Gastroesophageal sphincter (tissue), 4 donors: ENCODE data around the gene MTTP. TPM values are rescaled to one million over a fixed set of nuclear protein-coding genes. Genes with fewer than 3 reads are reported as not detected.

Experiments
- ATAC-seq: fragments of 150-250 bp; one replicate; pipeline ENCODE4 v1.9.1; 2016; ENCODE audit warnings: mild to moderate bottlenecking, moderate library complexity
- H3K27ac ChIP-seq, 4 donors: fragments of 200-600 bp; sonication (generic) in 3 of 4; 1 replicate in 3 of 4; 2 replicates in 1 of 4; pipeline ENCODE4 v1.5.1; 2016 to 2019
- H3K27me3 ChIP-seq: fragments of 200-600 bp; sonication (generic); one replicate; pipeline ENCODE4 v1.5.1; 2019
- H3K36me3 ChIP-seq, 2 donors: fragments of 200-600 bp; sonication (generic); one replicate each; pipeline ENCODE4 v1.5.1; 2019; ENCODE audit warnings: control low read depth in 1 of 2
- H3K4me1 ChIP-seq, 3 donors: fragments of 200-600 bp; sonication (generic); 1 replicate in 2 of 3; 2 replicates in 1 of 3; pipeline ENCODE4 v1.5.1; 2016 to 2019; ENCODE audit warnings: control low read depth in 2 of 3
- H3K4me3 ChIP-seq, 2 donors: fragments of 200-600 bp; sonication (generic); one replicate each; pipeline ENCODE4 v1.5.1; 2019; ENCODE audit warnings: mild to moderate bottlenecking in 1 of 2, moderate library complexity in 1 of 2
- H3K9me3 ChIP-seq, 3 donors: fragments of 200-600 bp; sonication (generic); one replicate each; pipeline ENCODE4 v1.5.1; 2017 to 2019; ENCODE audit warnings: control low read depth in 2 of 3
- CTCF ChIP-seq, 4 experiments: fragments of 200-600 bp in 2 of 4; fragments of 450-650 bp in 2 of 4; sonication (generic) in 1 of 4; IDR thresholded peaks; one replicate each; pipeline ENCODE4 v1.5.1; 2017 to 2019; ENCODE audit warnings: antibody characterized with exemption in 4 of 4, mild to moderate bottlenecking in 2 of 4, moderate library complexity in 2 of 4
- EP300 ChIP-seq: sonication (generic); formaldehyde crosslinking; IDR thresholded peaks from one replicate; pipeline ENCODE4 v1.6.1; 2017; ENCODE audit warnings: antibody characterized with exemption, mild to moderate bottlenecking
- POLR2A ChIP-seq, 2 donors: fragments of 450-650 bp; IDR thresholded peaks; one replicate each; pipeline ENCODE4 v1.6.1; 2017; ENCODE audit warnings: antibody characterized with exemption in 2 of 2, mild to moderate bottlenecking in 2 of 2, moderate library complexity in 1 of 2
- POLR2AphosphoS5 ChIP-seq: sonication (generic); formaldehyde crosslinking; IDR thresholded peaks from one replicate; pipeline ENCODE4 v1.6.1; 2017; ENCODE audit warnings: antibody characterized with exemption
- WGBS, 2 donors: methylation state at CpG; one replicate each; pipeline ENCODE4 v1.1.5; 2018; ENCODE audit warnings: low coverage in 1 of 2; 5-methylcytosine and 5-hydroxymethylcytosine counted together
- total RNA-seq, 4 donors: library from RNA; depleted of rRNA; stranded (reverse); fragments of >200 nt; gene quantifications; one replicate each; pipeline ENCODE4 v1.1.0, GENCODE V29; 2016

MTTP gene
- total RNA-seq, 4 donors from 2014 or later, result 0.16 to 3.5 (median 1.2) TPM

- WGBS, 2 donors, result 20 to 67% methylated on average over 2 to 6 of the region's 7 CpGs
- H3K27me3 ChIP-seq, result no peaks in the 10 kb centered on the region
- no peaks in the 10 kb centered on the region for H3K9me3 ChIP-seq
- TF ChIP-seq POLR2A (IDR thresholded peaks at IDR 0.05) (no peak), CTCF (IDR thresholded peaks at IDR 0.05) (no peak), EP300 (no peak), POLR2AphosphoS5 (no peak)
- ATAC-seq, result peak; percentile 55
- H3K36me3 ChIP-seq, result no peaks in the 10 kb centered on the region
- no peak overlapping the region for H3K4me3 ChIP-seq
- peaks cover 0 to 41% (median 5%) of the 10 kb centered on the region in 3 donors for H3K4me1 ChIP-seq
- peak overlapping the region; percentile 55 to 67 (median 63) for H3K27ac ChIP-seq
Observed at GRCh38 chr4:99642725-99643489, 68.3 kb downstream of the MTTP start.

GRCh38 chr4:99644453-99644852, 69.8 kb downstream of the MTTP start:
- ATAC-seq, result no peak
- TF ChIP-seq POLR2AphosphoS5 (no peak), EP300 (no peak), CTCF (IDR thresholded peaks at IDR 0.05) (no peak), POLR2A (IDR thresholded peaks at IDR 0.05) (no peak)
- H3K27ac ChIP-seq, result no peak overlapping the region

GRCh38 chr4:99645036-99645435, 70.4 kb downstream of the MTTP start:
- WGBS, 2 donors, result 79% methylated on average over 1 of the region's 1 CpG; no CpG with 5 or more reads in 1 of the 2 donors
- H3K36me3 ChIP-seq, result no peaks in the 10 kb centered on the region
- ATAC-seq, result no peak
- H3K9me3 ChIP-seq, result no peaks in the 10 kb centered on the region
- H3K27ac ChIP-seq, result no peak overlapping the region
- peaks cover 0 to 41% (median 5%) of the 10 kb centered on the region in 3 donors for H3K4me1 ChIP-seq
- H3K4me3 ChIP-seq, result no peak overlapping the region
- TF ChIP-seq EP300 (no peak), POLR2AphosphoS5 (no peak), CTCF (IDR thresholded peaks at IDR 0.05) (no peak), POLR2A (IDR thresholded peaks at IDR 0.05) (no peak)
- no peaks in the 10 kb centered on the region for H3K27me3 ChIP-seq

More at GRCh38 chr4:99644453-99644852, 69.8 kb downstream of the MTTP start:
- 57% methylated on average over 4 of the region's 5 CpGs; no CpG with 5 or more reads in 1 of the 2 donors for WGBS, 2 donors
- Histone ChIP-seq H3K4me1 (peaks cover 0 to 41% (median 5%) of the 10 kb centered on the region in 3 donors), H3K36me3 (no peaks in the 10 kb centered on the region), H3K27me3 (no peaks in the 10 kb centered on the region), H3K9me3 (no peaks in the 10 kb centered on the region), H3K4me3 (no peak overlapping the region)

GRCh38 chr4:99645638-99646037, 71.0 kb downstream of the MTTP start:
- Histone ChIP-seq H3K27me3 (no peaks in the 10 kb centered on the region), H3K36me3 (no peaks in the 10 kb centered on the region), H3K9me3 (no peaks in the 10 kb centered on the region), H3K4me3 (no peak overlapping the region), H3K27ac (peak overlapping the region in 2 of 4 donors; percentile 15 to 31), H3K4me1 (peaks cover 0 to 39% (median 5%) of the 10 kb centered on the region in 3 donors)
- TF ChIP-seq CTCF (IDR thresholded peaks at IDR 0.05), result no peak
- TF ChIP-seq EP300, result no peak
- TF ChIP-seq POLR2A (IDR thresholded peaks at IDR 0.05), result no peak
- no peak for TF ChIP-seq POLR2AphosphoS5
- ATAC-seq, result no peak

GRCh38 chr4:99647071-99647470, 72.4 kb downstream of the MTTP start:
- no peaks in the 10 kb centered on the region for H3K9me3 ChIP-seq
- WGBS, 2 donors, result 67 to 76% methylated on average over 4 of the region's 4 CpGs
- no peaks in the 10 kb centered on the region for H3K36me3 ChIP-seq
- peaks cover 0 to 36% (median 5%) of the 10 kb centered on the region in 3 donors for H3K4me1 ChIP-seq
- TF ChIP-seq POLR2AphosphoS5, result no peak
- TF ChIP-seq CTCF (IDR thresholded peaks at IDR 0.05), result no peak
- no peak for TF ChIP-seq POLR2A (IDR thresholded peaks at IDR 0.05)
- no peak for TF ChIP-seq EP300
- no peak overlapping the region for H3K27ac ChIP-seq
- no peak for ATAC-seq
- H3K4me3 ChIP-seq, result no peak overlapping the region
- no peaks in the 10 kb centered on the region for H3K27me3 ChIP-seq
